Measurements from ENCODE around the gene CHN1.

The CHN1 gene

DNA sequence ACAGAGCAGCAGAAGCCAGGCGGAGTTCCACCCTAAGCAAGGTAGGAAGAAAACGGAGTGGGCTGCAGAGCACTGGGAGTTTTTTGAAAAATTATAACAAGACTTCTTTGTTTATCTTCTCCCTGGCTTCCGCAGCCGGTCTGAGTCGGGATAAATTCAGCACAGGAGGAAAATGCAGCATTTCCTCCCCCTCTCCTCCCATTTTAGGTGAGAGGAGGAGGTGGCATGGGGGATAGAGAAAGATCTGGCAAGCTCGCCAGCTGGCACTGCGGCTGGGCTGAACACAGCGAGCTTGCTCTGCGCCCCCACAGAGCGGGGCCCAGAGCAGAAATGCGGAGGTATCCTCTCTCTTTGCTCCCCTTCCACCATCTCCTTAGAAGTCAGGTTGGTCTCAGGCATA, 223.2 kb downstream of the CHN1 start:
- H2AFZ ChIP-seq (ENCODE audit: low read depth) = no peak overlapping the region
- H3K9ac ChIP-seq = no peak overlapping the region

DNA sequence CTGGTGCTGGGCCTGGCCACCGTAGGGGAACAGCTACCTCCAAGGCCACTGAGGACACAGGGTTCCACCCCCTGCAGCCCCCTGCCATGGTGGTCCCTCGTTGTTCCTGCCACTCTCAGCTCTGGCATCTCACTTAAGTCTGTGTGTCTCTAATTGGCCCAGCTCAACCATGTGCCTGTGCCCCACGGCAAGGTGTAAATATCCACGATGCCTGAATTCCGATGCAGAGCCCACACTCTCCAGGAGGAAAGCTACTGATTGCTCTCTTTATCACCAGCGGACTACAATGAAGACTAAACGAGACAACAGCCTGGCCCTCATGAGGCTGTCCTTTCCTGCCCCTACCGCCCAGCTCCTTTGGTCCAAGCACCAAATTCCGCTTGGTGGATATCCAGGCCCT, 223.9 kb downstream of the CHN1 start:
- no peaks in the 10 kb centered on the region for H3K4me1 ChIP-seq (ENCODE audit: low read depth, poor library complexity, severe bottlenecking)
- TF ChIP-seq, protein P1, sequence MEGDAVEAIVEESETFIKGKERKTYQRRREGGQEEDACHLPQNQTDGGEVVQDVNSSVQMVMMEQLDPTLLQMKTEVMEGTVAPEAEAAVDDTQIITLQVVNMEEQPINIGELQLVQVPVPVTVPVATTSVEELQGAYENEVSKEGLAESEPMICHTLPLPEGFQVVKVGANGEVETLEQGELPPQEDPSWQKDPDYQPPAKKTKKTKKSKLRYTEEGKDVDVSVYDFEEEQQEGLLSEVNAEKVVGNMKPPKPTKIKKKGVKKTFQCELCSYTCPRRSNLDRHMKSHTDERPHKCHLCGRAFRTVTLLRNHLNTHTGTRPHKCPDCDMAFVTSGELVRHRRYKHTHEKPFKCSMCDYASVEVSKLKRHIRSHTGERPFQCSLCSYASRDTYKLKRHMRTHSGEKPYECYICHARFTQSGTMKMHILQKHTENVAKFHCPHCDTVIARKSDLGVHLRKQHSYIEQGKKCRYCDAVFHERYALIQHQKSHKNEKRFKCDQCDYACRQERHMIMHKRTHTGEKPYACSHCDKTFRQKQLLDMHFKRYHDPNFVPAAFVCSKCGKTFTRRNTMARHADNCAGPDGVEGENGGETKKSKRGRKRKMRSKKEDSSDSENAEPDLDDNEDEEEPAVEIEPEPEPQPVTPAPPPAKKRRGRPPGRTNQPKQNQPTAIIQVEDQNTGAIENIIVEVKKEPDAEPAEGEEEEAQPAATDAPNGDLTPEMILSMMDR (conservative IDR thresholded peaks at IDR 0.05; ENCODE audit: low read depth, low read length) = no peak

More for the DNA sequence above, 223.2 kb downstream of the CHN1 start:
- no peaks in the 10 kb centered on the region for H4K20me1 ChIP-seq (ENCODE audit: insufficient read depth)
- H3K27ac ChIP-seq = no peak overlapping the region
- TF ChIP-seq, protein P1 (conservative IDR thresholded peaks at IDR 0.05; ENCODE audit: low read depth, low read length) = no peak
- H3K79me2 ChIP-seq (ENCODE audit: insufficient read depth, low read depth) = no peaks in the 10 kb centered on the region
- H3K36me3 ChIP-seq (ENCODE audit: insufficient read depth) = no peaks in the 10 kb centered on the region
- H3K4me1 ChIP-seq (ENCODE audit: low read depth, poor library complexity, severe bottlenecking) = no peaks in the 10 kb centered on the region
- no peak overlapping the region for H3K4me2 ChIP-seq
- H3K27me3 ChIP-seq (ENCODE audit: insufficient read depth, low read depth) = no peaks in the 10 kb centered on the region
- no peak overlapping the region for H3K4me3 ChIP-seq (IDR thresholded peaks at IDR 0.05; ENCODE audit: insufficient read depth, low read depth, low read length)

DNA sequence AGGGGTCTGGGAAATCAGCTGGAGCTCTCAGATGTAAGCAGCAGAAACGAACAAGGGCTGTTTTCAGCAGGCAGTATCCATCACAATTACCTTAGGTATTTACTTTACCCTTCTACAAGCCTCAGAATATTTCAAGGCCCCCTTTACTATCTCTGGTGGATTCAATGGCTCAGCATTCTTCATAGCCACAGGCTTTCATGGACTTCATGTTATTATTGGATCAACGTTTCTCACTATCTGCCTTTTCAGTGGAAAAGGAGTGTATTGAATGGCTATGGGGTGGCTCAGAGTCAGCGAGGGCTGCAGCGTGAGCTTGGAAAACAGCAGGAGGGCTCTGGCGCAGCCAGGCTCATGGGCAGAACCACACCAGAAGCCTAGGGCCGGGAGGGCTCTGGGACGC, 224.3 kb downstream of the CHN1 start:
- TF ChIP-seq, protein P1 (conservative IDR thresholded peaks at IDR 0.05; ENCODE audit: low read depth, low read length) = no peak

More for the DNA sequence above, 223.9 kb downstream of the CHN1 start:
- no peak overlapping the region for H3K4me2 ChIP-seq
- H4K20me1 ChIP-seq (ENCODE audit: insufficient read depth) = no peaks in the 10 kb centered on the region
- H3K27ac ChIP-seq = no peak overlapping the region
- H3K36me3 ChIP-seq (ENCODE audit: insufficient read depth) = no peaks in the 10 kb centered on the region
- H3K4me3 ChIP-seq (IDR thresholded peaks at IDR 0.05; ENCODE audit: insufficient read depth, low read depth, low read length) = no peak overlapping the region
- H3K27me3 ChIP-seq (ENCODE audit: insufficient read depth, low read depth) = no peaks in the 10 kb centered on the region
- no peak overlapping the region for H2AFZ ChIP-seq (ENCODE audit: low read depth)
- no peak overlapping the region for H3K9ac ChIP-seq
- no peaks in the 10 kb centered on the region for H3K79me2 ChIP-seq (ENCODE audit: insufficient read depth, low read depth)

DNA sequence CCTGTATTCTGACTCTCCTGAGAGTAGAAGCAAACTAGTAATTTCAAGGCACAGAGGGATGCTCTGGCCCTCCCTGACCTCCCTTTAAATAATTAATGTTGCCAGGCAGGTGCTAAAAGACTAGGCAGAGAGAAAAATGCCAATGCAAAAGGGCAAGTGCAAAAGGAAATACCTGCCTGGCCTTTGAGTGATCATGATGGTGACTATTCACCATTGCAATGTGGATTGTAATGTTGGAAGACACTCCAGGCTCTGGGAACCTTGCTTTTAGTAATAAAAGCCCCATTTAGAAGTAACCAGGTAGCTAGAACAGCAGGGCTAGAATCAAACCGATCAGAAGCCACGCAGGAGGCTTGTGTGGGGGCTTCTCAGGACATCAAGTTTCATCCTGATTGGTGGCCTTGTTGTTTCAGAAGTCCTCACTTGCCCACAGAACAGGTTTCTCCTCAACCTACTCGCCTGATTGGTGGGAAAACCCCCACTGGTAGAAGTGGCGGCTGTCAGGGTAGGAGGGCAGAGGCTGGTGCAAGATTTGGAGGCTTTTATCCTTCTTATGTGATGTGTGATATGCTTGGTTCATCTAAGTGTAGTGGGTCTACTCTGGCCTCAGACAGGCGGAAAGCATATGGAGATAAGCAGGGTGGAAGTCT, 224.9 kb downstream of the CHN1 start:
- Histone ChIP-seq H3K79me2 (ENCODE audit: insufficient read depth, low read depth) (no peaks in the 10 kb centered on the region), H3K27ac (no peak overlapping the region), H3K4me3 (IDR thresholded peaks at IDR 0.05; ENCODE audit: insufficient read depth, low read depth, low read length) (no peak overlapping the region), H3K27me3 (ENCODE audit: insufficient read depth, low read depth) (no peaks in the 10 kb centered on the region), H3K4me2 (no peak overlapping the region), H3K9ac (no peak overlapping the region), H2AFZ (ENCODE audit: low read depth) (no peak overlapping the region), H3K36me3 (ENCODE audit: insufficient read depth) (no peaks in the 10 kb centered on the region), H4K20me1 (ENCODE audit: insufficient read depth) (no peaks in the 10 kb centered on the region), H3K4me1 (ENCODE audit: low read depth, poor library complexity, severe bottlenecking) (no peaks in the 10 kb centered on the region)
- TF ChIP-seq, protein P1 (conservative IDR thresholded peaks at IDR 0.05; ENCODE audit: low read depth, low read length) = no peak

More for the DNA sequence above, 224.3 kb downstream of the CHN1 start:
- H3K4me3 ChIP-seq (IDR thresholded peaks at IDR 0.05; ENCODE audit: insufficient read depth, low read depth, low read length) = no peak overlapping the region
- H3K27ac ChIP-seq = no peak overlapping the region
- no peaks in the 10 kb centered on the region for H4K20me1 ChIP-seq (ENCODE audit: insufficient read depth)
- H3K9ac ChIP-seq = no peak overlapping the region
- no peak overlapping the region for H2AFZ ChIP-seq (ENCODE audit: low read depth)
- no peaks in the 10 kb centered on the region for H3K36me3 ChIP-seq (ENCODE audit: insufficient read depth)
- no peaks in the 10 kb centered on the region for H3K79me2 ChIP-seq (ENCODE audit: insufficient read depth, low read depth)
- H3K4me2 ChIP-seq = no peak overlapping the region
- no peaks in the 10 kb centered on the region for H3K27me3 ChIP-seq (ENCODE audit: insufficient read depth, low read depth)
- H3K4me1 ChIP-seq (ENCODE audit: low read depth, poor library complexity, severe bottlenecking) = no peaks in the 10 kb centered on the region

Data from KMS-11 (cell line).